Suprapubic skin (tissue), 4 donors: ENCODE data around the gene TAF10. TPM values are rescaled to one million over a fixed set of nuclear protein-coding genes. Genes with fewer than 3 reads are reported as not detected.

Experiments used
- DNase-seq, 2 donors: peaks; one replicate each; pipeline ENCODE4 v3.0.0-alpha.2; 2019; ENCODE audit warnings: low spot score in 2 of 2
- H3K27ac ChIP-seq: fragments of 200-600 bp; sonication (generic); one replicate; pipeline ENCODE4 v1.5.1; 2019
- H3K27me3 ChIP-seq: fragments of 200-600 bp; sonication (generic); one replicate; pipeline ENCODE4 v1.5.1; 2019
- H3K36me3 ChIP-seq: fragments of 200-600 bp; sonication (generic); one replicate; pipeline ENCODE4 v1.5.1; 2019
- H3K4me1 ChIP-seq: fragments of 200-600 bp; sonication (generic); one replicate; pipeline ENCODE4 v1.5.1; 2019
- H3K4me3 ChIP-seq: fragments of 200-600 bp; sonication (generic); one replicate; pipeline ENCODE4 v1.5.1; 2019; ENCODE audit warnings: mild to moderate bottlenecking
- H3K9me3 ChIP-seq: fragments of 200-600 bp; sonication (generic); one replicate; pipeline ENCODE4 v1.5.1; 2019
- EP300 ChIP-seq: sonication (generic); formaldehyde crosslinking; IDR thresholded peaks from one replicate; pipeline ENCODE4 v1.6.1; 2017; ENCODE audit warnings: antibody characterized with exemption
- POLR2A ChIP-seq, 2 donors: fragments of 450-650 bp; IDR thresholded peaks; one replicate each; pipeline ENCODE4 v1.6.1; 2017; ENCODE audit warnings: antibody characterized with exemption in 2 of 2, mild to moderate bottlenecking in 2 of 2, moderate library complexity in 2 of 2
- POLR2AphosphoS5 ChIP-seq, 3 donors: sonication (generic); formaldehyde crosslinking; IDR thresholded peaks; one replicate each; pipeline ENCODE4 v1.6.1; 2017; ENCODE audit warnings: antibody characterized with exemption in 3 of 3
- WGBS: methylation state at CpG from one replicate; pipeline ENCODE4 v1.1.5; 2018; 5-methylcytosine and 5-hydroxymethylcytosine counted together
- total RNA-seq, 4 donors: library from RNA; depleted of rRNA; stranded (reverse); fragments of >200 nt; gene quantifications; one replicate each; pipeline ENCODE4 v1.1.0, GENCODE V29; 2016
- TF ChIP-seq, protein P1 (sequence below), 2 donors: fragments of 200-600 bp in 1 of 2; fragments of 450-650 bp in 1 of 2; sonication (generic) in 1 of 2; IDR thresholded peaks; one replicate each; pipeline ENCODE4 v1.5.1; 2016 to 2019; ENCODE audit warnings: antibody characterized with exemption in 2 of 2, mild to moderate bottlenecking in 1 of 2, moderate library complexity in 1 of 2

The TAF10 gene
- total RNA-seq, 4 donors from 2014 or later: 24.1 to 54.5 (median 40.1) TPM

DNA sequence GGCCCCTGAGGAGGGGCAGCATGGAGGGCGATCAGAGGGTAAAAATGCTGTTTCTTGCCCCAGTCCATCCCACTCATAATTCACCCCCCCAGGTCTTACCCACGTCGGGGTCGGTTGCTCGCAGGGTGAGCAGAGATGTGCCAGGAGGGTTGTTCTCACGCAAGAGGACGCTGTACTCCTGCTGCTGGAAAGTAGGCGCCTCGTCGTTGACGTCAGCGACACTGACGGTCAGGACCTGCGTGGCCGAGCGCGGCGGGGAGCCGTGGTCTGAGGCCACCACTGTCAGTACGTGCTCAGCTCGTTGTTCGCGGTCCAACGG is 17.5 kb upstream of the TAF10 start:
- Histone ChIP-seq H3K27ac (no peak overlapping the region), H3K9me3 (no peaks in the 10 kb centered on the region), H3K4me1 (peaks cover 8% of the 10 kb centered on the region), H3K4me3 (no peak overlapping the region), H3K27me3 (peaks cover 3% of the 10 kb centered on the region), H3K36me3 (peaks cover 71% of the 10 kb centered on the region)
- WGBS: 90% methylated on average over 7 of the region's 24 CpGs
- no peak for DNase-seq
- TF ChIP-seq POLR2A (IDR thresholded peaks at IDR 0.05) (no peak), EP300 (no peak), POLR2AphosphoS5 (IDR thresholded peaks at IDR 0.05) (no peak)
- TF ChIP-seq, protein P1, sequence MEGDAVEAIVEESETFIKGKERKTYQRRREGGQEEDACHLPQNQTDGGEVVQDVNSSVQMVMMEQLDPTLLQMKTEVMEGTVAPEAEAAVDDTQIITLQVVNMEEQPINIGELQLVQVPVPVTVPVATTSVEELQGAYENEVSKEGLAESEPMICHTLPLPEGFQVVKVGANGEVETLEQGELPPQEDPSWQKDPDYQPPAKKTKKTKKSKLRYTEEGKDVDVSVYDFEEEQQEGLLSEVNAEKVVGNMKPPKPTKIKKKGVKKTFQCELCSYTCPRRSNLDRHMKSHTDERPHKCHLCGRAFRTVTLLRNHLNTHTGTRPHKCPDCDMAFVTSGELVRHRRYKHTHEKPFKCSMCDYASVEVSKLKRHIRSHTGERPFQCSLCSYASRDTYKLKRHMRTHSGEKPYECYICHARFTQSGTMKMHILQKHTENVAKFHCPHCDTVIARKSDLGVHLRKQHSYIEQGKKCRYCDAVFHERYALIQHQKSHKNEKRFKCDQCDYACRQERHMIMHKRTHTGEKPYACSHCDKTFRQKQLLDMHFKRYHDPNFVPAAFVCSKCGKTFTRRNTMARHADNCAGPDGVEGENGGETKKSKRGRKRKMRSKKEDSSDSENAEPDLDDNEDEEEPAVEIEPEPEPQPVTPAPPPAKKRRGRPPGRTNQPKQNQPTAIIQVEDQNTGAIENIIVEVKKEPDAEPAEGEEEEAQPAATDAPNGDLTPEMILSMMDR (IDR thresholded peaks at IDR 0.05): no peak

DNA sequence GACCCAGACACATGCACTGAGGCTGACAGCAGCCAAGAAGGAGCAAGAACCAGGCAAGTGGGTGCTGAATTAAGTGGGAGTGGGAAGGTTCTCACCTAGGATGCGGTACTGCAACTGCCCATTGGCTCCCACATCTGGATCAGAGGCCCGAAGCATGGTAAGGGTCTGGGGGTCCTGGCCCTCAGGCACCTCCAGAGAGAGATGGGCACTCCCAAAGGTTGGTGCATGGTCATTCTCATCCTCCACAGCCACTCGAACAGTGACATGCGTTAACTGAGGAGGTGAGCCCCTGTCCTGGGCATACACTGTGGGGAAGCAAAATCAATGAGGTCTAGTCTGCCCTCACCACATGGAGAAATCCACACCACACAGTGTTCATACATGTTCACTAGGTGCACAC is 16.5 kb upstream of the TAF10 start:
- 94% methylated on average over 4 of the region's 4 CpGs for WGBS
- Histone ChIP-seq H3K9me3 (no peaks in the 10 kb centered on the region), H3K4me1 (peaks cover 8% of the 10 kb centered on the region), H3K27me3 (peaks cover 3% of the 10 kb centered on the region), H3K36me3 (peaks cover 79% of the 10 kb centered on the region), H3K4me3 (no peak overlapping the region), H3K27ac (no peak overlapping the region)
- no peak for DNase-seq
- TF ChIP-seq, protein P1 (IDR thresholded peaks at IDR 0.05): no peak
- TF ChIP-seq POLR2A (IDR thresholded peaks at IDR 0.05) (no peak), POLR2AphosphoS5 (IDR thresholded peaks at IDR 0.05) (no peak), EP300 (no peak)

DNA sequence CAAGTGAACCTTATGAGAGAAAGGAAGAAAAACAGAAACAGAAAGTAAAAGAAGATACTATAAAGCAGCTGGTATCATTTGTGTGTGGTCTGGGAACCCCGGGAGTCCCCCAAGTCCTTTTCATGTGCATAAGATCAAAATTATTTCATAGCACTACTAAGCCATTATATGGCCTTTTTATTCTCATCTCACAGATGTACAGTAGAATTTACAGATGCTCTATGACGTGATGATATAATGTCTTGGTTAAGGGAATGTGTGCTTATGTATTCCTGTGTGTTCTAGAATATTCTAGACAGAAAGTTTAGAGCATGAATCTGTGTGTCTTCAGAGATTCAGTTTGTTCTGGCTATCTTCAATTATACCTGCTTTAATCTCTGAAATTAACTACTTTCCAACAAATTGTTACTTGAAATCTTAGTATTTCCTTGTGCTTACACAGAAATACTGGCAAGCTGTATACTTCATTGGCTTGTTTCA is 15.8 kb upstream of the TAF10 start:
- WGBS: 69% methylated on average over 2 of the region's 2 CpGs
- TF ChIP-seq EP300: no peak
- no peak for TF ChIP-seq POLR2A (IDR thresholded peaks at IDR 0.05)
- peaks cover 80% of the 10 kb centered on the region for H3K36me3 ChIP-seq

DNA sequence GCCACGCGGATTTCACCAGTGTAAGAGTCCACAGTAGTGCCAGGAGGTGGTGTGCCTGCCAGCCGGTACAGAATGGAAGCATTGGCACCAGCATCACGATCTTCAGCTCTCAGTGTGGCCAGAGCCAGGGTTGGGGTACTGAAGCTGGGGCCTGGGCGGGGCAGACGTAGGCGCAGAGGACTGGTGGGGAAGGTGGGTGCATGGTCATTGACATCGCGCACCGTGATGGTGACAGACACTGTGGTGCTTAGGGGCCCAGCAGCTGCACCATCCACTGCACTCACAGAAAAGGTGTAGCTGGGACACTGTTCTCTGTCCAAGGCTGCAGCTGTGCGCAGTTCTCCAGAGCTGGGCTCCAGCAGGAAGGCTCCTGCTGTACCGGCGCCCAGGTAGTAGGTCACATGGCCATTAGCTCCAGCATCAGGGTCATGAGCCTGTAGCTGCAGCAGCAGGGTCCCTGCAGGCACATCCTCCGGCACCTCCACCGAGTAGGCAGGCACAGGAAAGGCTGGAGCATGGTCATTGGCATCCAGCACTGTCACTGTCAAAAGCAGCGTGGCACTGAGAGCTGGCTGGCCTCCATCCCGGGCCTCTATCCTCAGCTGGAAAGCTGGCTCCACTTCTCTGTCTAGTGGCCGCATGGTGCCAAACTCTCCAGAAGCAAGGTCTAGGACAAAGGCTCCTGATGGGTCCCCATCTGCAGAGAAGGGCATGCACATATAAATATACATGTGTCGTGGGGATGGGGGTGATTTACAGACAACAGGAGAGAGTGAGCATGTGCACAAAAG is 15.2 kb upstream of the TAF10 start:
- no peak for DNase-seq
- TF ChIP-seq EP300 (no peak), POLR2A (IDR thresholded peaks at IDR 0.05) (no peak), POLR2AphosphoS5 (IDR thresholded peaks at IDR 0.05) (no peak)
- TF ChIP-seq, protein P1 (IDR thresholded peaks at IDR 0.05): no peak
- Histone ChIP-seq H3K4me3 (no peak overlapping the region), H3K4me1 (peaks cover 8% of the 10 kb centered on the region), H3K36me3 (peaks cover 73% of the 10 kb centered on the region), H3K27me3 (peaks cover 3% of the 10 kb centered on the region), H3K27ac (no peak overlapping the region), H3K9me3 (no peaks in the 10 kb centered on the region)
- WGBS: 82% methylated on average over 10 of the region's 19 CpGs

More for the DNA sequence above, 15.8 kb upstream of the TAF10 start:
- no peak for DNase-seq
- H3K9me3 ChIP-seq: no peaks in the 10 kb centered on the region
- H3K4me1 ChIP-seq: peaks cover 8% of the 10 kb centered on the region
- peaks cover 3% of the 10 kb centered on the region for H3K27me3 ChIP-seq
- H3K4me3 ChIP-seq: no peak overlapping the region
- no peak overlapping the region for H3K27ac ChIP-seq

DNA sequence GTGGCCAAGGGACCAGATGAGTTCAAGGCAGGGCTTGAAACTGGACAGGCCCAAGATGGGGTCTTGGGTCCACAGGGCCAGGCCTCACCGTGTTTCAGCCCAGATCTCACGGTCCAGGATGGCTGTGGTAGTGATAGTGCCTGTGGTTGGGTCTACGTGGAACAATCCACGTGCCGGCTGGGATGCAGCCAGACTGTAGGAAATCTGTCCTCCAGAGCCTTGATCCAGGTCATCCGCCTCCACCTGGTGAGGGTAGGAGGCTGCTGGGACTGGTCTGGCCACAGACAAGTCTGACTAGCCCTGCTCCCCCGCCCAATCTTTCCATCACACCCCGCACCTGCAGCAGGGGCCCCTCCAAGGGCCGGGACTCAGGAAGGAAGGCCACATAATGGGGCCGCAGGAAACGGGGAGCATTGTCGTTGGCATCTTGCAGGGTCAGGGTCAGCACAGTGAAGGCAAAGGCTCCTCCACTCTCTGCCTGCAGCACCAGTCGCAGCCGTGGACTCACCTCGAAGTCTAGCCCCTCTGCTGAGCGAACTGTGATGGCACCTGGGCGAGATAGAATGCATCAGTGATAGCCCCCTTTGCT is 13.9 kb upstream of the TAF10 start:
- Histone ChIP-seq H3K9me3 (no peaks in the 10 kb centered on the region), H3K4me3 (no peak overlapping the region), H3K27ac (no peak overlapping the region), H3K27me3 (peaks cover 3% of the 10 kb centered on the region), H3K4me1 (peaks cover 8% of the 10 kb centered on the region), H3K36me3 (peaks cover 64% of the 10 kb centered on the region)
- 78% methylated on average over 15 of the region's 17 CpGs for WGBS
- no peak for TF ChIP-seq POLR2A (IDR thresholded peaks at IDR 0.05)
- no peak for DNase-seq

DNA sequence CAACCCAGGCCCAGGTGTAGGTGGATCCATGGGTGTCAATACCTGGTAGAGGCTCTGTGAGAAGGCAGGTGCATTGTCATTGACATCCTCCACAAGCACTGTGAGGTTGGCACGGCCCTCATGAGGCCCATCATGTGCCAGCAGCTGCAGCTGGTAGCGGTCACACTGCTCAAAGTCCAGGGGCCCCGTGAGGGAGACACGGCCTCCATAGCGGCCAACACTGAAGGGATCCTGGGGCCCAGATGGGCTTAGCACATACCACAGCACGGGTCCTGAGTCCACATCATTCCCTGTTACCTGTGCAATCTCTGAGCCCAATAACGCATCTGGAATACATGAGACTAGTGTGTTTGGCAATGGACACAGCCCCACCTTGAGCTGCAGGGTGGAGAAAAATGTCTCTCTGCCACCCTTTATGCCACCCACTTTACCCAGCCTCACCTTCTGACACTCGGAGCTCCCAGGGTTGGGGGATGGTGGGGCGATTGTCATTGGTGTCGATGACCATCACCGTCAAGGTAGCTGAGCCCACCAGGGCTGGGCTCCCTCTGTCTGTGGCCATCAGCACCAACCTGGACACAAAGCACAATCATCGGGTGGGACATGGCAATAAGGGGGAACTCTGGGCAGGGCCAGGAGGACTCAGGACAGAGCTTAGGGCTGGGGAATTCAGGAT is 13.3 kb upstream of the TAF10 start:
- 92% methylated on average over 9 of the region's 12 CpGs for WGBS
- H3K4me3 ChIP-seq: no peak overlapping the region
- TF ChIP-seq POLR2A (IDR thresholded peaks at IDR 0.05) (no peak), EP300 (no peak), POLR2AphosphoS5 (IDR thresholded peaks at IDR 0.05) (no peak)
- TF ChIP-seq, protein P1 (IDR thresholded peaks at IDR 0.05): no peak
- H3K9me3 ChIP-seq: no peaks in the 10 kb centered on the region
- DNase-seq: no peak
- H3K36me3 ChIP-seq: peaks cover 59% of the 10 kb centered on the region
- no peak overlapping the region for H3K27ac ChIP-seq
- H3K4me1 ChIP-seq: peaks cover 4% of the 10 kb centered on the region
- no peaks in the 10 kb centered on the region for H3K27me3 ChIP-seq
